ENCODE measurements around the gene FAM78A. TPM values are rescaled to one million over a fixed set of nuclear protein-coding genes. Genes with fewer than 3 reads are reported as not detected.

The FAM78A gene
- total and polyA plus RNA-seq, 2 of the 8 experiments (the other 6 are each of a cell fraction or from before 2014, with no cell fraction given) = 3.1 TPM

- TF ChIP-seq EZH2 (IDR thresholded peaks at IDR 0.05; ENCODE audit: low read depth, low read length, severe bottlenecking) (no peak), RBBP5 (IDR thresholded peaks at IDR 0.05; ENCODE audit: borderline replicate concordance, low read depth, low read length) (no peak)
These were observed 13.8 kb downstream of the FAM78A start (continued) for GRCh38 chr9:131262327-131263032.

Data from H1 (cell line).